Measurements from ENCODE around the gene METTL26.

DNA sequence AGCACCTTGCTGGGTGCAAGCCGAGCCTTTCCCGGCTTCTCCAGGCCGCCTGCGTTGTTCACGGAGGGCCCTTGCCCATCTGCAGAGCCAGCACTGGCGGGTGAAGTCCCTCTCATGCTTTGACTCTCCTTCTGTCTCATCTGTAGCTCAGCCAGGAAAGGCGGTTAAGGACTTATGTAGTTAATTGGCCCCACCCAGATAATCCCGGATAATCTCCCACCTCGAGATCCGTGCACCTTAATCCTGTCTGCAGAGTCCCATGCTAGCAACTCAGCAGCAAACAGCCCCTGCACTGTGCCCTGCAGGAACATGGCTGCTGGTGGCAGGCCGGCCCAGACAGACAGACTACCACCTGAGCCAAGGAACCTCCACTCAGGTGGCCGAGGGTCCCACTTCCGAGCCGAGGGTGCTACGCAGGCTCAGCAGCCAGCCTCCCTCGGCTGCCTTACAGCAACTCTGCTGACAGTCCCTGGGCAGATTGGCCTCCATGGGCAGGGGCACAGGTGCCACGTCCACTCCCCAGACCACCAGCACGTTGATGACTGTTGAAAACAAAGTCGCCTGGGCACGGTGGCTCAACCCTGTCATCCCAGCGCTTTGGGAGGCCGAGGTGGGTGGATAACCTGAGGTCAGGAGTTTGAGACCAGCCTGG lies 29.3 kb downstream of the METTL26 start:
- no peak for TF ChIP-seq POLR2A (IDR thresholded peaks at IDR 0.05; ENCODE audit: low read depth, low read length)
- TF ChIP-seq POLR2AphosphoS5 (IDR thresholded peaks at IDR 0.05; ENCODE audit: low read depth, low read length): no peak

Data from GM12891 (cell line).